HG03565 (cell line): ENCODE results near the gene EME1.

Experiments
- ATAC-seq: cut with Tn5 transposase; IDR thresholded peaks from one replicate; pipeline ENCODE4 v1.9.1; 2021; ENCODE audit warnings: mild to moderate bottlenecking, moderate library complexity; ENCODE audit not compliant: unreplicated experiment

EME1 gene

DNA sequence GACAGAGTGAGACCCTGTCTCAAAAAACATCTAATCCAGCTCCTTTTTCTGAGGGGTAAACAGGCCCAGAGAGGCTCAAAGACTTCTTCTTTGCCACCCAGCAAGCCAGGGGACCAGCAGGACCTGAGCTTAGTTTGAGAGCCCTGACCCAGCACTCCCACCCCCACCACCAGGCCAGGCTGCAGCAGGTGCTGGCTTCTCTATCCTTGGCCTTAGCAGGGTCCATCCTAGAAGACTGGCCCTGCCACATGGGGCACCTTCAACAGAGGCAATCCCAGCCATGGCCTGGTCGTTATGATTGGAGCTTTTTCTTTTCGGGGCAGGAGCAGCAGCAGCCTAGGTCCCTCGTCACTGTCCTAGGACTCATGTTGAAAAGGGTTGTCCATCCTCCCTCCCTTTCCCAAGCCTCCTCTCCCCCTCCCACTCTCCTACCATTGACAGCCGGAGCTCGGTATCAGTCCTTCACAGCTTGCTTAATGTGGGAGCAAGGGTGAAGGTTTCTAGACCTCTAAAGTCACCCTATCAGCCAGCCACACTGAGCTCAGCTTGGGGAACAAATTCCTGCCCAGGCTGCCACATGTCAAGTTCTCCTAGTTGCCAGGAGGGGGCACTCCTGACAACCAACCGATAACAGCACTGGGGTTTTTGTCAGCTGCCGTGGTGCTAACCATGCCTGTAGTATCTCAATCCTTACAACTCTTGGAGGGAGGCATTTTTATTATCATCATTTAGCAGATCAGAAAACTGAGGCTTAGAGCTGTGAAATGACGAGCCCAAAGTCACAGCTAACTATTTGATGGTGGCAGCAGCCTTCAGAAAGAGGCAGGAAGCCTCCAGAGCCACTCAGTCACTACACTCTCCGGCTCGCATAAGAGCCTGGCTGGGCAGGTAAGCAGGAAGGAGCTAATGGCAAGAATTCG is 11.2 kb upstream of the EME1 start:
- ATAC-seq, result no peak

DNA sequence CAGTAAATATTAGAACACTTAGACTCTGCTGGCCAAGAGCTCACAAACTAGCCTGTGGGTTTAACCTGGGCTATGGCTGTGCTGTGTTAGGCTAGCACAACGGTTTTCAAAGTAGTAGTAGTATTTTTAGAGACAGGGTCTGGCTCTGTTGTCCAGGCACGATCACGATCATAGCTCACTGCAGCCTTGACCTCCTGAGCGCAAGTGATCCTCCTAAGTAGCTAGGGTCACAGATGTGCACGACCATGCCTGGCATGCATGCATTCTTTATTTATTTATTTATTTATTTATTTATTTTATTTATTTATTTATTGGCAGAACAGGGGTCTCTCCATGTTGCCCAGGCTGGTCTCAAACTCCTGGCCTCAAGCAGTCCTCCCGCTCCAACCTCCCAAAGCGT is 10.4 kb upstream of the EME1 start:
- no peak for ATAC-seq

DNA sequence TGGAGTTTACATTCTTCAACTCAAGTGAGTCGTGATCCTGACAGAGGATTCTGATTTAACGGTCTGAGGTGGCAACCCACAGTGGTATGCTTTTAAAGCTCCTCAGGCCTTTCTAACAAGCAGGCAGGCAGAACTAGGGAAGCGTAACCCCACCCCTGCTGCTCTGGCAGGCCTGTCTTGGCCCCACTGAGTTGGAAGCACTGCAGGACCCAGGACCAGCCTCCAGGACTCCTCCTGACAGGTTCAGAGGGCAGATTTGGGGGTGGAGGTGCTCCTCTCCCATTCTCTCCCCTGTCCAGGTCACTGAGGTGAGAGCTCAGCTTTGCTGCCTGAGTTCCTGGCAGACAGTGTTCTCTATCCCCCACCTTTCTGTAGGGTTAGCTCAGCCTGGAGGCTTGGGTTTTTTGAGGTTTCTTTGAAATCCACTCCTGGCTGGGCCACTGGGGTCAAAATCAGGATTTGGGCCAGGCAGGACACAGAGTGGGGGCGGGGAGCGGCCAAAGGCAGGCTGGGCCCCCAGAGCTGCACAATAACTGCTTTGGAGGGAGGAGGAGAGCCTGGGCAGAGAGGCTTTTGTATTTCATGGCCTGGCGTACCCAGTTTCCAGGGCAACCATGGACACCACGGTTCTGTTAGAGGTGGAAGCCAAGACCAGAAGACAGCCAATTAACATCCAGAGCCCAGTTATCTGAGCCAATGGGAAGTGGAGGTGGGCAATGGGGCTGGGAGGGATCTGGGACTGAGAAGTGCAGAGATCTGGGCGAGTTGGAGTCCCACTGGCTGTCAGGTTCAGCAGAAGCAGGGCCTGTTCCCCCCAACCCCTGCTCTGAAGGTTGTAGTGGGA is 9.6 kb upstream of the EME1 start:
- no peak for ATAC-seq

DNA sequence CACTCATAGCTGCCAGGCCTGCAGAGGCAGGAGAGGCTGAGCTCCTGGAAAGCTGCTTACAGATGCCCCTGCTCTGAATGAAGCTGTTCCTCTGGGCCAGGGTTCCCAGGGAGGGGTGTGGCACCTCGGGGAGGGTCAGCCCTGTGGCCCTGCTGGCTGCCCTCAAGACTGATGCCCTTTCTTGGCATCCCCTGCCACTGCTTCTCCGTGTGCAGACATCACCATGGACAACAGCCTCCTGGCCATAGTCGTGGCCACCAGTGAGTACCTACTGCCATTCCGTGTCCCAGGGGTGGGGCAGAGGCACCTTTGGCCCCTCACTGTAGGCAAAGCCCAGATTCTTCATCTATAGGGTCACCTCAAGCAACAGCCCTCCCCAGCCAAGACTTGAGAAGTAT is 9.0 kb upstream of the EME1 start:
- no peak for ATAC-seq

DNA sequence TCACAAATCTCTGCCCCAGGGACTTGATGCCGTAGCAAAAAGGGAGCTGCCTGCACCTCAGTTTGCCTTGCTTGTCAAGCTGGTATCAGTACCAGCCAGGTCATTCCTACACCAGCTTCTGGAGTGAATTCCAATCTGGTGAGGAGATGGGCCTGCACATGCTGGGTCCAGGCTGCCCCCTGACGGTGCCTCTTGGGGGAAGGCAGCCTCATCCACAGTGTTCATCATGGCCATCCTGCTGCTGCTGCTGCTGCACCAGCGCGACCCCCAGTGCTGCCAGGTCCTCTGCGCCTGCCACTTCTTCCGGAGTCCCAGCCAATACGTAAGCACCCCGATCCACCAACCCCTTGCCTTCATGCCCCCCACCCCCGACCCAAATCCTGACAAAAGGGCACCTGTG is 8.3 kb upstream of the EME1 start:
- ATAC-seq, result no peak

DNA sequence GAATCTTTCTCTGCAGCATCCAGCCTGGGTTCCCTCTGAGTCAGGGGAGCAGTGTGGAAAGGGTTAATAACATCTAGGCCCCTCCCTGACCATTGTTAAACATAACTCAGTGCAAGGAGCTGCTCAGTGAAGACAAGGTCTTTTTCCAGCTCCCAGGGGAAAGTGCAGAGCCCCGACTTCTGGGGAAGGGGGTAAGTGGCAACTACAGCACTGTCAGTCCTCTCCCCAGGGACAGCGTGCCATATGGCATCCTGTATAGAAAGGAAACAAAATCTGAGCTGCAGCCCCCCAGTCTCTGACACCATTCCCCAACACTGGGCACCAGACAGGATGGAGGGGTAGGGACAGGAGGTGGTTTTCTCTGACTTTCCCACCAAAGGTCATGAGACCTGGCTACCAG is 7.9 kb upstream of the EME1 start:
- ATAC-seq, result no peak

DNA sequence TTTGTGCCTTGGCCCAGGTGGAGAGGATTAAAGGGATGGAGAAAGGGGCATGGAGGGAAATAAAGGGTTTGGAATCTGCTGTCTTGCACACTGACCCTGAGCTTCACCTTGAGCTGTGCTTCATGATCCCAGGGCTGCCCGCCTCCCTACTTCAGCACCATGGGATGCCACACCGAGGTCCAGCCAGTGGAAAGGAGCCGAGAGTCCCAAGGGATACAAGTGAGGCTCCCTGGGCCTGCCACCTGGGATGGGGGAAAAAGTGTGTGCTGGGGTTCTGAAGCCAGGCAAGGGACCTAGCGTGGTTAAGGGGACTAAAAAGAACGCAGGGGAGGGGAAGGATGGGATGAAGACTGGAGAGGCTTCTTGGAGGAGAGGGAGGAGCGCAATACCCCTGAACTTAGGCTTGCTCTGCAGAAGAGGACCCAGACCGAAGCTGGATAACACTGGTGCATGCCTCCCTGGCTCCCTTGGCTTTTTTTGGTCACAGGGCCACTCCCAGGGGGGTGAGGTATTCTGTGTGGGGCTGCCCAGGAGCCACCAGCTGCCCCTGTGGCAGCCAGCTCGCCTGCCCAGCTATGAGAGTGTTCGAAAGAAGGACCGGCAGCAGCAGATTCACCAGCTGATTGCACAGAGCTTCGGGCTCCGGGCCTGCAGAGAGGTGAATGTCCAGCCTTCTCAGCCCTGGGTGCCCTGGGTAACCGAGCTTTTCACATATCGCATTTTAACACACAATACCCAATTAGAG is 7.2 kb upstream of the EME1 start:
- ATAC-seq, result no peak

DNA sequence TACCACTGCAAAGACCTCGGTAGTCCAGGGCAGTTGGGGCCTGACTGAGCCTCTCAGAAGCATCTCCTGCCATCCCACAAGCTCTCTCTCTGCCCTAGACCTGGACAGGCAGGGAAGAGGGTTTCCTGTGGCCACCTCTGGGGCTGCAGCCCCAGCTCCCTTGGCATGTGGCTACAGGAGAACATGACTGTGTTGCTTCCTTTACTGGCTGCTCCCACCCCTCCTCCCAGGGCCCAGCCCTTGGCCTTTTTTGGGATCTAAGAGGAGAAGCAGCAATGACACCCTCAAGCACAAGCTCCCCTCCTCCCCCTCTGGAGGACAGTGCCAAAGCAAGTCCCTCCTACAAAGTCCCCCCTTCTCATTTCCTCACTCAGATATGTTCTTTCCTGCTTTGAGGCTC is 5.6 kb upstream of the EME1 start:
- no peak for ATAC-seq

DNA sequence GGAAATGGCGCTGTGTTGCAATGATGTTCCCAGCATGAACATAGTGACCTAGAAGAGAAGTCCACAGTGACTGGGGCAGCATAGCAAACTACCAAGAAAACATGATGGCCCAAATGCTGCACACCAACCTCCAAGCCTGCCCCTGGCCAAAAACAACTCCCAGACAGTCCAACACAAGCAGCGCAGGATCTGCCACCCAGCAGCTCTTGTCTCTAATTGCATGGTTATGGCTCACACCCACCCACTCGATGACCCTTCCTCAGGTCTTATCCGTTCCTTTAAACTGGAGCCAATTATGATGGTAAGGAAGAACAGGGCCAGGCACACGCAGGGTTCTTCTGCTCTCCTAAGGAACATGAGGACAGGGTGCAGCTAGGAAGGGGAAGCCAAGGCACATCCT is 3.0 kb upstream of the EME1 start:
- ATAC-seq, result no peak

DNA sequence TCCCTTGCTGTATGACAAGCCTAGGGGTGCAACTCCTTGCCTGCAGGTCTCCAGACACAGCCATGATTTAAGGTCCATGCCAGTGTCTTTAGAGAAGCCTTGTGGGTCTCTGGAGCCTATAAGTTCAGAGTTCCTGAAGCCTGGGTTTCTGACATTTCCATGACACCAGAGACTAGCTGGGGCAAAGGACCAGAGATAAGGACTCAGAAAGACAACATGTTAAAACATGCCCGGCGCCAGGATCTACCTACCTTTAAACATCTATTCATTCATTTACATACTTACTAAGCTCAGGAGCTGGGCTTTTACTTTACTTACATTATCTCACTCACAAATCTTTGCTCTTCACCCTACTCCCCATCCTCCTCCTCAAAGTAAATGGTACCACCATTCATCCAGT is 1.5 kb upstream of the EME1 start:
- no peak for ATAC-seq

DNA sequence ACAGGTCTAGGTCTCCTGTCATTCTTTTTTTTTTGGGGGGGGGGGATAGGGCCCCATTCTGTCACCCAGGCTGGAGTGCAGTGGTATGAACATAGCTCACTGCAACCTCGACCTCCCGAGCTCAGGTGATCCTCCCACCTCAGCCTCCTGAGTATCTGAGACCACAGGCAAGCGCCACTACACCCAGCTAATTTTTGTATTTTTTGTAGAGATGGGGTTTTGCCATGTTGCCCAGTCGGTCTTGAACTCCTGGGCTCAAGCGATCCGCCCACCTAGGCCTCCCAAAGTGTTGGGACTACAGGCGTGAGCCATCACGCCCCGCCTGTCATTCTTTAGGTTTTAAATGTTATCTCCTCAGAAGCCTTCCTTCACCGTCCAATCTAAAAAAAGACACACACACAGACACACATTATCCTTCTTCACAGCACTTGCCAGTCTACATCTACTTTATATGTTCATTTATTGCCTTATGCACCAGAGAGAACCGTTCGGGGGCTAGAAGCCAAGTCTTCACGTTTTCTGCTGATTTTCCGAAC is 739 bp upstream of the EME1 start:
- no peak for ATAC-seq

DNA sequence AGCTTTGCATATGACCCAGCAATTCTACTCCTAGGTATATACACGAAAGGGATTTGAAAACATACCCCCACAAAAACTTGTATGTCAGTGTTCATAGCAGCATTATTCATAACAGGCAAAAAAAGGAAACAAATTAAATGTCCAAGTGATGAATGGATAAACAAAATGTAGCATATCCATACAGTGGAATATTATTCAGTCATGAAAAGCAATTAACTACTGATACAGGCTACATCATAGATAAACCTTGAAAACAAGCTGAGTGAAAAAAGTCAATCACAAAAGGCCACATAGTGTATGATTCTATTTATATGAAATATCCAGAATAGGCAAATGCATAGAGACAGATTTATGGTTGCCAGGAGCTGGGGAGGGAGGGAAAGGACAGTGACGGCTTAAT is 676 bp downstream of the EME1 start:
- ATAC-seq, result no peak

DNA sequence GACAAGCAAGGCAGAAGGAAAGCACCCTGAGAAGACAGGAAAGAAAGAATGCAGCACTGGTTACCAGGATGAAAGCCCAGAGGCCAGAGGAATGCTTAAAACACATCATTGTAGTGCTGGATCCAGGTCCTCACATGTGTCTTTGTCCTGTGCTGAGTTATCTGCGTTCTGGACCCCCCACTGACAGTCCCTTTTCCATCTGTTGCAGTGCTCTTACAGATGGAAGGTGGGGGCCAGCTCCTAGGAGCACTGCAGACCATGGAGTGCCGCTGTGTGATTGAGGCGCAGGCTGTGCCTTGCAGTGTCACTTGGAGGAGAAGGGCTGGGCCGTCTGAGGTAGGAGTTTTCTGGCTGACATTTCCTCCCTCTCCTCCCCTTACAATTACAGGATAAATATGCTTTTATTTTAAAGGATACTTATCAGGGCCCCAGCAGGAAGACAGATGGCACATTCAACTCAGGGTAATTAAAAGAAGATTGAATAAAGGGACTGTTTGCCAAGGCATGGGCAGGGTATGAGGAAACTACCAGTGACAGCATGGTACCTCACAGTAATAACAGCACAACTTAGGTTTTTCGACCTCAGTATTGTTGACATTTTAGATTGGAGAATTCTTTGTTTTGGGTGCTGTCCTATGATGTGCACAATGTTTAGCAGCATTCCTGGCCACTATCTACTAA is 3.0 kb downstream of the EME1 start:
- no peak for ATAC-seq

DNA sequence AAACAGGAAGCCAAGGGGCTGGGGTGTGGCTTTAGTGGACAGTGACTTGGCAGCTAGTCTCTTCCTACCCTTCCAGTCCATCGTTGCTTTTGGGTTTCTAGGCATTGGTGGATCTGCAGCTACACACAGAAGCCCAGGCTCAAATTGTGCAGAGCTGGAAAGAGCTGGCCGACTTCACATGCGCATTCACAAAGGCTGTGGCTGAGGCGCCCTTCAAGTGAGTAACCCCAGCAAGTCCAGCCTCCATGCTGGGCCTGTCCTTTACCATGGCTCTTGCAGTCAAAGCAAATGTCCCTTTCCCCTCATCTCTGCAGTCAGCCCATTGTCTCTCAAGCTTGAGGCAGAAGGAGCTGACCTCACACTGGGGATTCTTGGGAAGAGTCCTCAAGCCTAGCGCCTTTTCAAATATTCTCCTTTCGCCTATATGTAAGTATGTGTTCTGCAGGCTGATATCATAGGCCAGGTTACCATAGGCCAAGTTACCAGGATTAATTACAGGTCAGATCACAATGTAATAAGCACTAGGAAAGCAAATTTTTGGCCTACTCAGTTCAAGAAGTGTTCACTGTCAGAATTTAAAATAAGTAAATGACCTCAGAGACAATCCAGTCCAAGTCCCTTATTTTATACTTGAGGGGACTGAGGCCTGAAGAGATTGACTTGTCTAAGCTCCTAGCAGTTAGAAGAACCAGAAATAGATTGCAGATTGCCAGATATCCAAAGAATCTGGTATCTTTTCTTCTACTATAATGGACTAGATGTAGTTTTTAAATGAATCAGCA is 6.5 kb downstream of the EME1 start:
- no peak for ATAC-seq

DNA sequence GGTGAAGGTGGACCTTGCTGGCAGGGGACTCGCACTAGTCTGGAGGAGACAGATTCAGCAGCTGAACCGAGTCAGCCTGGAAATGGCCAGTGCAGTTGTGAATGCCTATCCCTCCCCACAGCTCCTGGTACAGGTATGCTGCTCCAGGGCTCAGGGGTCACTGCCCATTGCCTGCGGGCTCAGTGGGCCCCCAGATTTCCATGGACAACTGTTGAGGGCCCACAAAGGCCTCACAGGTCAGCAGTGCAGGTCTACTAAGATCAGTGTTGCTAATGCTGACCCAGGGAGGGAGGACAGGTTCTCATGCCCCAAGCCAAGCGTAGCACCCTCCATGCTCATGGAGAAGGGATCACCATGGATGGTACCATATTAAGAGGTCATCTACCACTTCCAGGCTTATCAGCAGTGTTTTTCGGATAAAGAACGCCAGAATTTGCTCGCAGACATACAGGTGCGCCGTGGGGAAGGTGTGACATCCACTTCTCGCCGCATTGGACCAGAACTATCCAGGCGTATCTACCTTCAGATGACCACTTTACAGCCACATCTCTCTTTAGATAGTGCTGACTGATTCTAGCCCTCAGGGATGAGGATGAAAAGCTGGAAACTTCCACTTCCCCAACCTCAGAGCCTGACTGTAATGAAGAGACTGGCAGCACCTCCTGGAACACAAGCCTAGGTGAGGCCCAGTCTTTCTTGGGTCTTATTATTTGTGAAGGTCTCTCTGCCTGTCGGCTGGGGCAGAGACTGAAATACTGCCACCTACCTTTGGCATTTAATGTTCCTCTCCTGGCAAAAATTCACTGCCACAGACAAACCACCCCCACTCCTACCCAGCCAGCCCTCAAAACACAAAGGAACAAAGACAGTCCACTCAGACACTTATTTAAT is 7.6 kb downstream of the EME1 start:
- no peak for ATAC-seq

DNA sequence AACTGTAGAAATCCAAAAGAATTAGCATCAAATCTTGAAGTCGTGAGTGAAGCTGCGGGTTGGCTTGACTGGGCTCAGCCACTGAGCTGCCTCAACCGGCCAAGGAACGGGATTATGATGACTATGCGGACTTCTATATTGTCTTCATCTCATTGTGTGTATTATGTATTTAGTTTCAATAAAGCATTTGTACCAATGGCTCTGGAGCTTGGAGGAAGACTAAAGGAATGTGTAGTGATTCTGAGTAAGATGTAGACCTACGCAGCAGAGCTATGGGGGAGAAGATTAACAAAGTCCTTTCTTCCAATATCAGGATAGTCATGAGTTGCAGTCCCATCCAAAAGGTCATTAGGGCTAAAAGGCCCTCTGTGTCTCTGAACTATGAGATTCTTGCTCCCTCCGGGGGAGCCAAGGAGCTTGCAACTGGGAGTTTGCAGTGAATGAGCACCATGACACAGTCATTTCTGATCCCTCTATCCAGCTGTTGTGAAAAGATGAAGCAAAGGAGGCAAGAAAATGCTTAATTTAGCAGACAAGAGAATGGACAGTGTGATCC is 8.3 kb downstream of the EME1 start:
- no peak for ATAC-seq

DNA sequence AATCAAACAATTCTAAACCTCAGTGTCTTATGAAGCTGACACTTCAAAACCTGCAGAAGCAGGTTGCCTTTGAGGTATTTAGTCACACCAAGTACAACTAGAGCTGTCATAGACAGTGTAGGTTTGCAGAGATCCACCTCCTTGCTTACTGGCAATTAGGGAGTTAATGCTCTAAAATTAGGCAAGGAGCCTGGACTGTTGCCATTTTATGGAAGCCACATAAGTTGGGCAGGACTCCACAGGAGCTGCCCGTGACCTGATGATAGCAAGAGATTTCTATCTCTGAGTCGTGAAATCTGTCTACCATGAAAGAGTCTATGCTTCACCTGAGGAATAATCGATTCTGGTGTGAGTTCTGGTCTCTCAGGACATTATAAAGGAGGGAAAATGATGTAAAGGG is 8.9 kb downstream of the EME1 start:
- ATAC-seq, result no peak

DNA sequence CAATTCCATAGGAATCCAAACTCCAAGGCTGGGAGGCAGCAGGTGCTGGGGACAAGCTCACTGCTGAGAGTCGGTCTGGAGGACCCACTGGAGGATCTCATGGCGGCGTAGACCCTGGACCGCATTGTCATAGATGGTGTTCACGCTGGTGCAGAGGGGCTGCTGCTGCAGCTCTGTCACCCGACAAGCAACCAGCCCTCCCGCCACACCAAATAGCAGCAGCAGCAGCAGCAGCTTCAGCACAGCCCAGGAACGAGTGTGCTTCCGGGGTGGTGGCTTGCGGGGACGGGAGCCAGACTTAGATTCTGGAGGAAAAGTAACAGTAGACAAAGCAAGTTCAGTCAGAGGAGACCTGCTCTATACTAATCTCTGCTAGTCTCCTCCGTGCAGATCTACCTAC is 9.9 kb downstream of the EME1 start:
- no peak for ATAC-seq

DNA sequence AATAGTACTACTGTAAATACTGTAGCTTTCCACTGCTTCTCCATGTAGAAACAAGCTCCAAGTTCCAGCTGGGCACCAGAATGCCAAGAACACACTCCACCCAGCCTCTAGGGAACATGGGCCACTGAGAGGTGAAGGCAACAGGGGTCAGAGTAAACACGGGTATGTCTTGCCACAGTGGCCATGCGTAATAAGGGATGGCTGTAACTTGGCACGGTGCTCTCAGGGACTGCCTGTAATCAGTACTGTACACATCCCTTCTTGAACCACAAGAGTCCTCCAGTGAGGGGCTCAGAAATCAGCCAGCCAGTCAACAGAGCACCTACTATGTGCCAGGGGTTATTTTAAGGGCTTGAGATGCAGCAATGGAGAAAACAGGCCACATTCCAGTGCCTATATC is 13.5 kb downstream of the EME1 start:
- ATAC-seq, result no peak
